ENCODE data around the gene CD33.

Gene CD33

GRCh38 chr19:51259348-51260245 is 34.7 kb downstream of the CD33 start:
- peak; percentile 22 to 34 (median 24) for DNase-seq

GRCh38 chr19:51263808-51264207 is 38.9 kb downstream of the CD33 start:
- DNase-seq: no peak

DNA sequence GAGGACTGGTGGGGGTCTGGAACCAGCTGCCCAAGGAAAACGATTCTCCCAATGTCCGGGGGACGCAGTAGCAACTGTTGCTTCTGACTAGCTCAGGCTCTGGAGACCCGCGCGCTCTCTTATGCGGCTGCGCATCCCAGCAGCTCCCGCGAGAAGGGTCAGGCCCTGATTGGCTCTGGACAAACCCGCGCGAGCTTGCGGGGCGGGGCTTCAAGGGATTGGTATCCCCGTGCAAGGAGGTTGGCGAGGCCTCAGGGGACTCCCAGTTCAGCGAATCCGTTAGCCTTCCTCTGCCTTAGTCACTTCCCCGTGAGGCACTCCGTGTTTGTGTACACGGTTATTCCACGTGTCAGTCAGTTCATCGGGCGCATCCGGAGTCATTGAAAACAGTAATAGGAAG is 46.2 kb downstream of the CD33 start:
- DNase-seq: no peak

GRCh38 chr19:51272183-51272810 is 47.4 kb downstream of the CD33 start:
- no peak for DNase-seq

GRCh38 chr19:51274049-51274770 is 49.3 kb downstream of the CD33 start:
- DNase-seq: no peak

- DNase-seq: no peak
These were observed 52.2 kb downstream of the CD33 start for GRCh38 chr19:51277112-51277511.

DNA sequence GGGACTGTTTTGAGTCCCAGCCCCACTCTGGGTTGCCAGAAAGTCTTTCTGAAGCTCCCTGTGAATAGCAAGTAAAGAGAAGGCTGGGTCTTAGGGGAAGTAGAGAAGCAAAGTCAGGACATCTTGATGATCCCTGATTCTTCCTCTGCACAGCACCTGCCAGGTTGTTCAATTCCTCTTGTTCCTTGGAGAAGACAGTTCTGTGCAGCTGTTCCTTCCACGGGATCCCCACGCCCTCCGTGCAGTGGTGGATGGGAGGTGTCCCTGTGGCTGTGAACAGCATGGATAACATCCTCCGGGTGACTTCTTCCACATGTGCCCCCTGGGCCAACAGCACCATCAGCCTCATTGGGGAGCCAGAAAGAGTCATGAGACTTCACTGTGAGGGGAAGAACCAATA is 57.5 kb downstream of the CD33 start:
- no peak for DNase-seq

DNA sequence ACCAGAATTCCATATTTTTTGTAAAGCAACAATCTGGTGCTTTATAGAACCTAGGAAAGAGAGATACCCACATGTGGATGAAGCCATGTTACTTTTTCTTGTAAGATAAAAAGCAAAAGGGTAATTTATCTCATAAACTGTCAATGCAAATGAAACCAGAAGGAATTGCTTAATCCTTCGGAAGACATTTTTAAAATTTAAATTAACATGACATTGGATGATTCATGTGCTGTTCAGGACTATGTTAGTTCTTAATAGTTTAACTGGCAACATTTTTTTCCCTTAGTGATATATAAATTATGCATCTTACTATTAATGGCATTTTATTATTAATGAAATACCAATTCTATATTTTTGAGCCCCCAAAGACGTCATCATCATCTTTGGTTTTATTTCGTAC is 60.8 kb downstream of the CD33 start:
- no peak for DNase-seq

Measured in NCI-H1417 (cell line).